Keratinocyte (primary cell): ENCODE data around the gene PARL. TPM values are rescaled to one million over a fixed set of nuclear protein-coding genes. Genes with fewer than 3 reads are reported as not detected.

Experiments
- DNase-seq: peaks from one replicate; pipeline ENCODE4 v3.0.0-alpha.2; 2011; ENCODE audit warnings: low read depth, missing footprints, low spot score
- FAIRE-seq: peaks from 2 replicates; lab custom pipeline; 2011; peaks lifted over from hg19 to GRCh38; lab: Jason Lieb, UNC
- H2AFZ ChIP-seq: 2 replicates; pipeline ENCODE4 v1.6.0; 2012; ENCODE audit warnings: low read length, control low read depth, inconsistent platforms; ENCODE audit not compliant: control insufficient read depth
- H3K27ac ChIP-seq: 2 replicates; pipeline ENCODE4 v1.5.1; 2011; ENCODE audit warnings: low read length; ENCODE audit not compliant: control insufficient read depth, insufficient read depth
- H3K27me3 ChIP-seq: 3 replicates; pipeline ENCODE4 v1.6.0; 2011; ENCODE audit warnings: low read length; ENCODE audit not compliant: control insufficient read depth, insufficient read depth; ENCODE audit errors: extremely low read depth
- H3K36me3 ChIP-seq, 2 experiments: 2 replicates in 1 of 2; 3 replicates in 1 of 2; pipeline ENCODE4 v1.5.1; 2011; ENCODE audit warnings: low read length in 2 of 2, mild to moderate bottlenecking in 1 of 2; ENCODE audit not compliant: control insufficient read depth in 2 of 2, insufficient read depth in 2 of 2; ENCODE audit errors: extremely low read depth in 1 of 2
- H3K4me1 ChIP-seq: 3 replicates; pipeline ENCODE4 v1.5.1; 2011; ENCODE audit warnings: low read length; ENCODE audit not compliant: control insufficient read depth, insufficient read depth; ENCODE audit errors: extremely low read depth
- H3K4me2 ChIP-seq: 3 replicates; pipeline ENCODE4 v1.6.0; 2011; ENCODE audit warnings: low read depth, low read length; ENCODE audit not compliant: control insufficient read depth, insufficient read depth; ENCODE audit errors: extremely low read depth
- H3K4me3 ChIP-seq, 3 experiments: fragments of 200-600 bp in 1 of 3; sonication (generic) in 1 of 3; 2 replicates in 2 of 3; 3 replicates in 1 of 3; pipeline ENCODE4 v1.5.1; 2011 to 2016; ENCODE audit warnings: low read length in 3 of 3, mild to moderate bottlenecking in 3 of 3, control low read depth in 2 of 3, inconsistent platforms in 1 of 3, low read depth in 1 of 3, mixed read lengths in 1 of 3, mixed run types in 1 of 3, moderate library complexity in 1 of 3; ENCODE audit not compliant: control insufficient read depth in 2 of 3, insufficient read depth in 2 of 3; ENCODE audit errors: extremely low read depth in 1 of 3
- H3K79me2 ChIP-seq: 2 replicates; pipeline ENCODE4 v1.6.0; 2012; ENCODE audit warnings: low read length; ENCODE audit not compliant: control insufficient read depth, insufficient read depth
- H3K9ac ChIP-seq: 3 replicates; pipeline ENCODE4 v1.6.0; 2011; ENCODE audit warnings: low read length; ENCODE audit not compliant: control insufficient read depth, insufficient read depth; ENCODE audit errors: extremely low read depth
- H3K9me1 ChIP-seq: 3 replicates; pipeline ENCODE4 v1.6.0; 2011; ENCODE audit warnings: low read length; ENCODE audit not compliant: control insufficient read depth, insufficient read depth; ENCODE audit errors: extremely low read depth
- H3K9me3 ChIP-seq: 2 replicates; pipeline ENCODE4 v1.5.1; 2012; ENCODE audit warnings: low read depth, low read length; ENCODE audit not compliant: control insufficient read depth
- H4K20me1 ChIP-seq: 3 replicates; pipeline ENCODE4 v1.6.0; 2011; ENCODE audit warnings: low read length; ENCODE audit not compliant: control insufficient read depth, insufficient read depth; ENCODE audit errors: extremely low read depth
- EZH2 ChIP-seq: IDR thresholded peaks from one replicate; pipeline ENCODE4 v1.6.1; 2012; ENCODE audit warnings: inconsistent platforms, mild to moderate bottlenecking, low read length, moderate library complexity
- dilution Hi-C: fragments of 300-500 bp; cut with MboI; formaldehyde crosslinking; loops from one replicate; pipeline ENCODE4 v1.7.0; 2020; ENCODE audit warnings: low sequenced_read_pairs; ENCODE audit not compliant: extremely low pct_ligation_motif_present
- polyA plus RNA-seq, 5 experiments: library from polyadenylated mRNA; depleted of rRNA in 3 of 5; stranded (reverse) in 3 of 5; stranded (forward) in 1 of 5; unstranded in 1 of 5; fragments of >200 nt; gene quantifications; 1 replicate in 1 of 5; 2 replicates in 3 of 5; 3 replicates in 1 of 5; pipeline versions ENCODE4 v1.2.1 to v1.2.3, GENCODE V29; 2011 to 2012; ENCODE audit warnings: missing spikeins in 2 of 5, low read depth in 1 of 5, low replicate concordance in 1 of 5
- TF ChIP-seq, protein P1 (sequence below), 3 experiments: IDR thresholded peaks in 1 of 3; conservative IDR thresholded peaks in 1 of 3; optimal IDR thresholded peaks in 1 of 3; 2 replicates in 2 of 3; 3 replicates in 1 of 3; pipeline versions ENCODE3 to v1.5.1; 2011; ENCODE audit warnings: low read length in 3 of 3, mild to moderate bottlenecking in 3 of 3, moderate library complexity in 2 of 3, control low read depth in 1 of 3, inconsistent platforms in 1 of 3; ENCODE audit not compliant: insufficient read depth in 2 of 3; ENCODE audit errors: extremely low read depth in 1 of 3

Gene PARL
- polyA plus RNA-seq, 1 donor (not counting 4 experiments of a cell fraction or from before 2014, with no cell fraction given): 68.9 TPM

DNA sequence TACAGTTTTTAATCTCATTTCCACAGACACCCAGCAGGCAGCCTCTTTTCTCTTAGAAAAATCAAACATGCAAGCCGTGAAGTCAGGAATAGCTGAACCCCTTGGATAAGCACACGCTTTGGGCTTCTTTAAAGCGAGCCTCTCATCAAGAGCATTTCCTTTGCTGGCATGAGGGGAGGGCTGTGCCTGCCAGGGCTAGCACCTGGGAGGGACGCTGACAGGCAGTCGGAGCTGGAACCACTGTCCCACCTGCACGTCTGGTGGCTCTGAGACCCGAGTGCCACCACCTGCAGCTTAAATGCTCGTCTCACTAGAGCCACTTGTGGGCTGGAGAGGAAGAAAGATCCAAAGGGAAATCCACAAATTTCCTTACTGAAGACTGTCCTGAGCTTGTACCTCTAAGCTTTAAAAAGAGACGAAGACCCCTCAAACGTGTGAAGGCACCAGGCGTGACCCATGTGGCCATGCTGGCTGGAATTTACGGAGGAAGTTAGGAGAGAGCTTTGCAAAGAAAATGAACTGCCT is 68.7 kb downstream of the PARL start:
- Histone ChIP-seq H3K27me3 (no peaks in the 10 kb centered on the region), H3K4me3 (no peak overlapping the region), H4K20me1 (no peaks in the 10 kb centered on the region), H2AFZ (no peak overlapping the region), H3K79me2 (no peaks in the 10 kb centered on the region), H3K9ac (no peak overlapping the region), H3K9me3 (no peaks in the 10 kb centered on the region), H3K4me1 (peaks cover 16% of the 10 kb centered on the region), H3K27ac (no peak overlapping the region), H3K4me2 (no peak overlapping the region), H3K36me3 (peaks cover 2 to 9% of the 10 kb centered on the region in 2 experiments), H3K9me1 (no peaks in the 10 kb centered on the region)
- no peak for TF ChIP-seq EZH2
- TF ChIP-seq, protein P1, sequence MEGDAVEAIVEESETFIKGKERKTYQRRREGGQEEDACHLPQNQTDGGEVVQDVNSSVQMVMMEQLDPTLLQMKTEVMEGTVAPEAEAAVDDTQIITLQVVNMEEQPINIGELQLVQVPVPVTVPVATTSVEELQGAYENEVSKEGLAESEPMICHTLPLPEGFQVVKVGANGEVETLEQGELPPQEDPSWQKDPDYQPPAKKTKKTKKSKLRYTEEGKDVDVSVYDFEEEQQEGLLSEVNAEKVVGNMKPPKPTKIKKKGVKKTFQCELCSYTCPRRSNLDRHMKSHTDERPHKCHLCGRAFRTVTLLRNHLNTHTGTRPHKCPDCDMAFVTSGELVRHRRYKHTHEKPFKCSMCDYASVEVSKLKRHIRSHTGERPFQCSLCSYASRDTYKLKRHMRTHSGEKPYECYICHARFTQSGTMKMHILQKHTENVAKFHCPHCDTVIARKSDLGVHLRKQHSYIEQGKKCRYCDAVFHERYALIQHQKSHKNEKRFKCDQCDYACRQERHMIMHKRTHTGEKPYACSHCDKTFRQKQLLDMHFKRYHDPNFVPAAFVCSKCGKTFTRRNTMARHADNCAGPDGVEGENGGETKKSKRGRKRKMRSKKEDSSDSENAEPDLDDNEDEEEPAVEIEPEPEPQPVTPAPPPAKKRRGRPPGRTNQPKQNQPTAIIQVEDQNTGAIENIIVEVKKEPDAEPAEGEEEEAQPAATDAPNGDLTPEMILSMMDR (optimal IDR thresholded peaks at IDR 0.05 in 1 of 3, IDR thresholded peaks at IDR 0.05 in 1 of 3, conservative IDR thresholded peaks at IDR 0.05 in 1 of 3; ENCODE audit: extremely low read depth in 1 of 3, insufficient read depth in 2 of 3, low read length in 3 of 3): no peak
- DNase-seq (no peak), FAIRE-seq (no peak)
- dilution Hi-C loops: no loop called here

DNA sequence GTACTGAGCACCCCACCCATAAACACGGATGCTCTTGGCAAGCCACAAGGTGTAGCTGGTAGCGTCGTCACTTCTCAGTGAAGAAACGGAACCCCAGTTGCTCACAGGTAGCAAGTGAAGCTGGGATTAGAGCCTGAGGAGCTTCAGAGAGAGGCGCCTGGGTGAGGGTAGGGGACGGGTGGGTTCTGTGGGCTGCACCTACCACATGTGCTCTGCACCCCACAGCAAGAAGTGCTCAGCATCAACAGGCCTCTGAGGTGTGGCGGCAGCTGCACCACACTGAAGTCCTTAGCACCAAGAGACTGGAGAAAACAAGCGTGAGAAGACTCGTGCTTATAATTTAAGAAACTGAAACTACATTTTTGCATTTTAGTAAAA is 69.1 kb downstream of the PARL start:
- Histone ChIP-seq H3K79me2 (no peaks in the 10 kb centered on the region), H3K9me3 (no peaks in the 10 kb centered on the region), H3K9me1 (no peaks in the 10 kb centered on the region), H3K27ac (no peak overlapping the region), H3K27me3 (no peaks in the 10 kb centered on the region), H3K9ac (no peak overlapping the region), H3K4me1 (peaks cover 16% of the 10 kb centered on the region), H4K20me1 (no peaks in the 10 kb centered on the region), H3K4me3 (no peak overlapping the region), H2AFZ (no peak overlapping the region), H3K36me3 (peaks cover 4 to 13% of the 10 kb centered on the region in 2 experiments), H3K4me2 (no peak overlapping the region)
- FAIRE-seq (no peak), DNase-seq (no peak)
- dilution Hi-C loops: no loop called here
- no peak for TF ChIP-seq EZH2
- TF ChIP-seq, protein P1 (optimal IDR thresholded peaks at IDR 0.05 in 1 of 3, IDR thresholded peaks at IDR 0.05 in 1 of 3, conservative IDR thresholded peaks at IDR 0.05 in 1 of 3; ENCODE audit: extremely low read depth in 1 of 3, insufficient read depth in 2 of 3, low read length in 3 of 3): no peak
